22Rv1 (cell line): ENCODE results near the gene EPAS1.

Source experiments
- CTCF ChIP-seq: fragments of 450-650 bp; IDR thresholded peaks from 2 replicates; pipeline ENCODE4 v1.5.1; 2017; ENCODE audit warnings: mild to moderate bottlenecking
- ZFX ChIP-seq: fragments of 450-650 bp; IDR thresholded peaks from 2 replicates; pipeline ENCODE4 v1.6.1; 2017; ENCODE audit warnings: antibody characterized with exemption, borderline replicate concordance

- TF ChIP-seq CTCF, result no peak
- no peak for TF ChIP-seq ZFX
Measured at GRCh38 chr2:46304635-46305034, 7.4 kb downstream of the EPAS1 start.
